Measurements from ENCODE around the gene FGF23. TPM values are rescaled to one million over a fixed set of nuclear protein-coding genes. Genes with fewer than 3 reads are reported as not detected.

The FGF23 gene
- total RNA-seq, 1 experiment from 2014 or later = not detected

- CTCF ChIA-PET = no interaction called here
- Histone ChIP-seq H3K4me2 (ENCODE audit: low read length) (no peak overlapping the region), H3K4me3 (replicated peaks in 1 of 2; ENCODE audit: low read depth in 1 of 2, low read length in 2 of 2) (no peak overlapping the region), H3K79me2 (ENCODE audit: insufficient read depth, low read length) (no peaks in the 10 kb centered on the region), H4K20me1 (ENCODE audit: insufficient read depth) (no peaks in the 10 kb centered on the region), H3K9me2 (ENCODE audit: insufficient read depth) (no peaks in the 10 kb centered on the region), H2AFZ (ENCODE audit: low read depth, low read length, poor library complexity, severe bottlenecking) (no peak overlapping the region), H3K9ac (ENCODE audit: low read length) (no peak overlapping the region), H3K27me3 (ENCODE audit: insufficient read depth, low read length) (peaks cover 22% of the 10 kb centered on the region), H3K36me3 (ENCODE audit: control insufficient read depth in 1 of 2, insufficient read depth in 2 of 2, low read length in 2 of 2) (no peaks in the 10 kb centered on the region), H3K9me3 (ENCODE audit: control insufficient read depth in 1 of 2, insufficient read depth in 1 of 2, low read depth in 1 of 2, low read length in 2 of 2) (no peaks in the 10 kb centered on the region), H3K27ac (ENCODE audit: low read depth, low read length) (no peak overlapping the region), H3K4me1 (ENCODE audit: control insufficient read depth in 1 of 2, insufficient read depth in 2 of 2, low read length in 2 of 2) (no peaks in the 10 kb centered on the region)
- TF ChIP-seq CEBPB (IDR thresholded peaks at IDR 0.05; ENCODE audit: low read depth) (no peak), SIN3A (IDR thresholded peaks at IDR 0.05; ENCODE audit: low read depth) (no peak), EZH2phosphoT487 (IDR thresholded peaks at IDR 0.05; ENCODE audit: borderline replicate concordance) (no peak), EZH2 (IDR thresholded peaks at IDR 0.05) (no peak), JUND (IDR thresholded peaks at IDR 0.05) (no peak), POLR2A (IDR thresholded peaks at IDR 0.05; ENCODE audit: borderline replicate concordance, extremely low read depth, insufficient read depth, insufficient read length) (no peak), RAD21 (IDR thresholded peaks at IDR 0.05; ENCODE audit: low read depth) (no peak), EGR1 (IDR thresholded peaks at IDR 0.05; ENCODE audit: low read depth) (no peak), CBX3 (IDR thresholded peaks at IDR 0.05; ENCODE audit: low read depth) (no peak), ZNF274 (IDR thresholded peaks at IDR 0.05; ENCODE audit: low read depth, low read length) (no peak), FOSL1 (IDR thresholded peaks at IDR 0.05; ENCODE audit: low read depth) (no peak), REST (IDR thresholded peaks at IDR 0.05; ENCODE audit: low read depth) (no peak), ATF3 (IDR thresholded peaks at IDR 0.05) (no peak), POLR2AphosphoS5 (IDR thresholded peaks at IDR 0.05; ENCODE audit: low read depth, low read length) (no peak), ELF1 (IDR thresholded peaks at IDR 0.05; ENCODE audit: borderline replicate concordance, low read depth) (no peak), MAX (IDR thresholded peaks at IDR 0.05) (no peak), ZBTB33 (IDR thresholded peaks at IDR 0.05; ENCODE audit: extremely low read depth, insufficient replicate concordance, low read length) (no peak)
- ATAC-seq (no peak), DNase-seq (ENCODE audit: low read depth, low spot score) (no peak)
- RAD21 ChIA-PET (ENCODE audit: low non-redundant PET in 1 of 2, low total read pairs in 2 of 2, uncharacterized antibody in 2 of 2, unreplicated experiment in 2 of 2) = no interaction called here
- BruUV-seq (replicated peaks) = no TSS peak
- intact Hi-C loops (cut with micrococcal nuclease) = no loop called here
- POLR2A ChIA-PET = no interaction called here
Observed at GRCh38 chr12:4386801-4387200, 7.3 kb upstream of the FGF23 start.
